H1 (cell line): ENCODE data around the gene AGBL4. TPM values are rescaled to one million over a fixed set of nuclear protein-coding genes. Genes with fewer than 3 reads are reported as not detected.

ENCODE experiments used
- CTCF ChIA-PET: fragments of 300-600 bp; sonication (Branson Sonifier 250); formaldehyde crosslinking; loops from one replicate; lab custom pipeline; 2021; ENCODE audit not compliant: partially characterized antibody; lab: Charles Lee
- POLR2A ChIA-PET: fragments of 300-600 bp; sonication (Branson Sonifier 250); formaldehyde crosslinking; loops from one replicate; lab custom pipeline; 2021; ENCODE audit warnings: inconsistent platforms; ENCODE audit not compliant: partially characterized antibody; lab: Charles Lee
- DNase-seq, 2 experiments: peaks; one replicate each; pipeline versions ENCODE4 v3.0.0 to v3.0.0-alpha.2; 2010 to 2022; ENCODE audit warnings: low spot score in 2 of 2, low read depth in 1 of 2, mixed read lengths in 1 of 2
- FAIRE-seq: peaks from 2 replicates; lab custom pipeline; 2011; peaks lifted over from hg19 to GRCh38; lab: Jason Lieb, UNC
- H2AFZ ChIP-seq: 2 replicates; pipeline ENCODE4 v1.8.1; 2012; ENCODE audit warnings: low read length, inconsistent platforms
- H2AK5ac ChIP-seq: 2 replicates; pipeline ENCODE4 v1.6.1; 2013; ENCODE audit warnings: low read depth, low read length
- H2BK120ac ChIP-seq: replicated peaks from 2 replicates; pipeline ENCODE3; 2013; ENCODE audit warnings: low read depth, low read length, inconsistent platforms
- H2BK12ac ChIP-seq: 2 replicates; pipeline ENCODE4 v1.6.1; 2013; ENCODE audit warnings: low read depth, low read length
- H2BK15ac ChIP-seq: 2 replicates; pipeline ENCODE4 v1.6.1; 2013; ENCODE audit warnings: low read length
- H2BK20ac ChIP-seq: 2 replicates; pipeline ENCODE4 v1.6.1; 2013; ENCODE audit warnings: low read length
- H2BK5ac ChIP-seq: 2 replicates; pipeline ENCODE4 v1.6.1; 2013; ENCODE audit warnings: low read depth, low read length
- H3K14ac ChIP-seq: 2 replicates; pipeline ENCODE4 v1.6.1; 2013; ENCODE audit warnings: inconsistent platforms; ENCODE audit not compliant: insufficient read length
- H3K18ac ChIP-seq: 2 replicates; pipeline ENCODE4 v1.6.1; 2013; ENCODE audit warnings: low read length; ENCODE audit errors: extremely low read depth
- H3K23ac ChIP-seq: 2 replicates; pipeline ENCODE4 v1.6.1; 2013; ENCODE audit warnings: inconsistent platforms; ENCODE audit not compliant: insufficient read length
- H3K23me2 ChIP-seq: 2 replicates; pipeline ENCODE4 v1.6.1; 2013; ENCODE audit warnings: low read depth, low read length
- H3K27ac ChIP-seq: 2 replicates; pipeline ENCODE4 v1.6.1; 2011; ENCODE audit warnings: low read depth, low read length, inconsistent platforms
- H3K27me3 ChIP-seq, 4 experiments: replicated peaks in 1 of 4; 1 replicate in 1 of 4; 2 replicates in 3 of 4; pipeline versions ENCODE4 v1.6.1 to v1.8.1; 2011 to 2013; ENCODE audit warnings: low read length in 3 of 4, mild to moderate bottlenecking in 3 of 4, inconsistent platforms in 2 of 4, mixed read lengths in 2 of 4, moderate library complexity in 1 of 4; ENCODE audit not compliant: control insufficient read depth in 3 of 4, insufficient read depth in 3 of 4; ENCODE audit errors: extremely low read depth in 1 of 4
- H3K36me3 ChIP-seq, 4 experiments: 2 replicates each; pipeline versions ENCODE4 v1.6.1 to v1.8.1; 2011 to 2013; ENCODE audit warnings: mild to moderate bottlenecking in 4 of 4, low read length in 3 of 4, moderate library complexity in 2 of 4, control low read depth in 1 of 4, inconsistent platforms in 1 of 4; ENCODE audit not compliant: insufficient read depth in 4 of 4, control insufficient read depth in 2 of 4
- H3K4ac ChIP-seq: replicated peaks from 2 replicates; pipeline ENCODE3; 2013; ENCODE audit warnings: low read length, low read depth, mixed read lengths, inconsistent platforms; ENCODE audit not compliant: insufficient read length
- H3K4me1 ChIP-seq, 4 experiments: replicated peaks in 1 of 4; 1 replicate in 1 of 4; 2 replicates in 3 of 4; pipeline versions ENCODE4 v1.6.1 to v1.8.1; 2011 to 2013; ENCODE audit warnings: low read length in 3 of 4, inconsistent platforms in 2 of 4, mixed read lengths in 1 of 4; ENCODE audit not compliant: insufficient read depth in 4 of 4, control insufficient read depth in 3 of 4
- H3K4me2 ChIP-seq, 2 experiments: 2 replicates each; pipeline versions ENCODE4 v1.6.1 to v1.8.1; 2011 to 2013; ENCODE audit warnings: low read depth in 2 of 2, low read length in 2 of 2, control low read depth in 1 of 2, inconsistent platforms in 1 of 2, mild to moderate bottlenecking in 1 of 2; ENCODE audit not compliant: insufficient read depth in 1 of 2
- H3K4me3 ChIP-seq, 4 experiments: fragments of 200-600, 300-600 bp in 1 of 4; sonication (generic), shearing (Covaris generic), sonication (Bioruptor Twin) in 1 of 4; 2 replicates each; pipeline versions ENCODE4 v1.5.1 to v1.8.1; 2011 to 2016; ENCODE audit warnings: low read length in 4 of 4, low read depth in 3 of 4, control low read depth in 2 of 4, inconsistent platforms in 2 of 4, mild to moderate bottlenecking in 2 of 4, mixed read lengths in 1 of 4, moderate library complexity in 1 of 4; ENCODE audit not compliant: insufficient read depth in 2 of 4; ENCODE audit errors: extremely low read depth in 1 of 4
- H3K56ac ChIP-seq: replicated peaks from 2 replicates; pipeline ENCODE3; 2013; ENCODE audit warnings: low read depth, mild to moderate bottlenecking, mixed read lengths, low read length, inconsistent platforms; ENCODE audit not compliant: insufficient read length
- H3K79me1 ChIP-seq: 2 replicates; pipeline ENCODE4 v1.6.1; 2013; ENCODE audit warnings: low read depth, low read length, control low read depth
- H3K79me2 ChIP-seq, 2 experiments: 2 replicates each; pipeline versions ENCODE4 v1.6.1 to v1.8.1; 2012 to 2013; ENCODE audit warnings: low read length in 2 of 2, mild to moderate bottlenecking in 2 of 2, inconsistent platforms in 1 of 2; ENCODE audit not compliant: insufficient read depth in 2 of 2, control insufficient read depth in 1 of 2
- H3K9ac ChIP-seq, 4 experiments: replicated peaks in 1 of 4; 1 replicate in 1 of 4; 2 replicates in 3 of 4; pipeline versions ENCODE4 v1.6.1 to v1.8.1; 2011 to 2013; ENCODE audit warnings: low read depth in 3 of 4, low read length in 3 of 4, control low read depth in 2 of 4, mild to moderate bottlenecking in 2 of 4, moderate library complexity in 2 of 4, inconsistent platforms in 1 of 4; ENCODE audit errors: extremely low read depth in 1 of 4
- H3K9me3 ChIP-seq, 2 experiments: 2 replicates each; pipeline versions ENCODE4 v1.6.1 to v1.8.1; 2012 to 2013; ENCODE audit warnings: mild to moderate bottlenecking in 2 of 2, moderate library complexity in 2 of 2, control low read depth in 1 of 2, inconsistent platforms in 1 of 2, low read depth in 1 of 2, low read length in 1 of 2, mixed read lengths in 1 of 2; ENCODE audit not compliant: insufficient read depth in 2 of 2
- H4K20me1 ChIP-seq, 2 experiments: replicated peaks in 1 of 2; 2 replicates each; pipeline versions ENCODE3 to v1.8.1; 2011 to 2013; ENCODE audit warnings: inconsistent platforms in 2 of 2, low read length in 2 of 2, mild to moderate bottlenecking in 1 of 2; ENCODE audit not compliant: insufficient read depth in 2 of 2, control insufficient read depth in 1 of 2
- H4K5ac ChIP-seq: 2 replicates; pipeline ENCODE4 v1.6.1; 2013; ENCODE audit warnings: low read length, low read depth, mixed read lengths, inconsistent platforms; ENCODE audit not compliant: insufficient read length
- H4K8ac ChIP-seq: 2 replicates; pipeline ENCODE4 v1.8.0; 2013; ENCODE audit warnings: mild to moderate bottlenecking, moderate library complexity, low read length, inconsistent platforms; ENCODE audit not compliant: insufficient read depth; ENCODE audit errors: extremely low read depth
- H4K91ac ChIP-seq: replicated peaks from 2 replicates; pipeline ENCODE3; 2013; ENCODE audit warnings: low read length, mixed read lengths, inconsistent platforms; ENCODE audit not compliant: insufficient read length
- CBX5 ChIP-seq: fragments of 300-800, 300-1000 bp; sonication (generic); IDR thresholded peaks from 2 replicates; pipeline ENCODE4 v1.7.1; 2016; ENCODE audit warnings: antibody characterized with exemption, low read length, low read depth
- KDM4A ChIP-seq: IDR thresholded peaks from one replicate; pipeline ENCODE4 v1.7.1; 2012; ENCODE audit warnings: low read depth, mild to moderate bottlenecking, moderate library complexity, low read length, inconsistent platforms; ENCODE audit not compliant: severe bottlenecking
- TAF7 ChIP-seq: optimal IDR thresholded peaks from 2 replicates; pipeline ENCODE3; 2011; ENCODE audit warnings: low read depth, mild to moderate bottlenecking, inconsistent platforms, low read length, moderate library complexity, borderline replicate concordance
- WGBS, 2 experiments: shearing (Covaris generic) in 1 of 2; methylation state at CpG; one replicate each; pipeline versions ENCODE4 v1.1.6 to v1.1.7; 2013 to 2015; ENCODE audit warnings: low lambda C conversion rate in 2 of 2, mixed read lengths in 2 of 2, inconsistent platforms in 1 of 2, low coverage in 1 of 2, missing lambda C conversion rate in 1 of 2; ENCODE audit not compliant: insufficient replicate concordance in 2 of 2, insufficient coverage in 1 of 2, insufficient read length in 1 of 2; ENCODE audit errors: extremely low coverage in 1 of 2, missing lambda C conversion rate in 1 of 2; 5-methylcytosine and 5-hydroxymethylcytosine counted together
- polyA plus RNA-seq, 7 experiments: library from polyadenylated mRNA; depleted of rRNA in 3 of 7; stranded (reverse) in 5 of 7; unstranded in 2 of 7; fragments of >200 nt in 5 of 7; fragments of 200-250 nt in 2 of 7; gene quantifications; 1 replicate in 5 of 7; 2 replicates in 1 of 7; 4 replicates in 1 of 7; pipeline versions ENCODE4 v1.2.1 to v1.2.3, GENCODE V29; 2011 to 2013; ENCODE audit warnings: missing spikeins in 2 of 7, mixed read lengths in 2 of 7
- total RNA-seq: library from RNA; stranded (reverse); fragmentation: NEBNext Ultra II Directional; extraction: Animal tissue kit (Norgen Biotek cat#: 25700); gene quantifications from 2 replicates; pipeline ENCODE4 v1.2.1, GENCODE V29; 2021

The AGBL4 gene
- total and polyA plus RNA-seq, 2 of the 8 experiments (the other 6 are each of a cell fraction or from before 2014, with no cell fraction given), result 0.41 to 0.45 TPM

DNA sequence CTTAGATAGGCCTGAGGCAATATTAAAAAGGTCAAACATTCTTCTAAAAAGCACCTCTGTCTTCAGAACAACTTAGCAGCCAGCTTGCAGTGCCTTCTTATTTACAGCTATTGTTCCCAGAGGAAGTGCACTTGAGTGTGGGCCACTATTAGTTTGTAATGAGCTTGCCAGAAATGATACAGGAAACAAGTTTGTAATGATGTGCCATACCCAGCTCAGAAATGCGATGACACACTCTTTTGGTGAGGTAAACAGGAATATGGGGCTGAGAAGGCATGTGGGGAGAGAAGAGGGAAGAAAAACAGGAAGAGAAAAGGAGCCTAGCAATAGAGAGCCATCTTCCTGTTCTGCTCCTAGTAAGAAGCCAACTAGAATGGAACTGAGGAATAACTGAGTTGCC lies 295.4 kb downstream of the AGBL4 start:
- Histone ChIP-seq H4K20me1 (no peaks in the 10 kb centered on the region), H2AFZ (no peak overlapping the region), H3K79me1 (no peaks in the 10 kb centered on the region), H3K18ac (no peak overlapping the region), H2BK20ac (no peak overlapping the region), H3K4me3 (no peak overlapping the region), H3K23me2 (no peaks in the 10 kb centered on the region), H2BK5ac (no peak overlapping the region), H2BK120ac (no peak overlapping the region), H3K9me3 (peaks cover 61 to 74% of the 10 kb centered on the region in 2 experiments), H3K4me2 (no peak overlapping the region), H3K56ac (no peak overlapping the region), H2BK12ac (no peak overlapping the region), H3K9ac (no peak overlapping the region), H2BK15ac (no peak overlapping the region), H3K4ac (no peak overlapping the region), H4K5ac (no peak overlapping the region), H3K27ac (no peak overlapping the region), H3K4me1 (no peaks in the 10 kb centered on the region), H4K91ac (no peak overlapping the region), H3K27me3 (no peaks in the 10 kb centered on the region), H3K79me2 (no peaks in the 10 kb centered on the region), H3K36me3 (no peaks in the 10 kb centered on the region; a peak in 1 of 8 replicates), H3K14ac (no peak overlapping the region), H2AK5ac (no peak overlapping the region), H4K8ac (no peak overlapping the region), H3K23ac (no peak overlapping the region)
- 40% methylated on average over 1 of the region's 1 CpG; no CpG with 5 or more reads in 1 of the 2 experiments for WGBS, 2 experiments
- ChIA-PET CTCF (no interaction called here), POLR2A (no interaction called here)
- TF ChIP-seq TAF7 (no peak), KDM4A (no peak), CBX5 (no peak)
- FAIRE-seq, result no peak
- no peak for DNase-seq
